GM21825 (cell line): ENCODE results near the gene NKX1-2.
A peak's percentile ranks its signal among the peaks of the same experiment; 100 is the strongest.

Experiments
- ATAC-seq: cut with Tn5 transposase; IDR thresholded peaks from one replicate; pipeline ENCODE4 v1.9.1; 2021; ENCODE audit warnings: mild to moderate bottlenecking, moderate library complexity; ENCODE audit not compliant: unreplicated experiment

The NKX1-2 gene

GRCh38 chr10:124418726-124419501 lies 30.9 kb downstream of the NKX1-2 start, which contains the start of gene OAT:
OAT (minus strand) TSS chr10:124418923; CDS start chr10:124412171, 6,752 bp downstream.
- ATAC-seq, result peak; percentile 98

GRCh38 chr10:124417895-124418725 lies 31.7 kb downstream of the NKX1-2 start:
- peak; percentile 28 for ATAC-seq

DNA sequence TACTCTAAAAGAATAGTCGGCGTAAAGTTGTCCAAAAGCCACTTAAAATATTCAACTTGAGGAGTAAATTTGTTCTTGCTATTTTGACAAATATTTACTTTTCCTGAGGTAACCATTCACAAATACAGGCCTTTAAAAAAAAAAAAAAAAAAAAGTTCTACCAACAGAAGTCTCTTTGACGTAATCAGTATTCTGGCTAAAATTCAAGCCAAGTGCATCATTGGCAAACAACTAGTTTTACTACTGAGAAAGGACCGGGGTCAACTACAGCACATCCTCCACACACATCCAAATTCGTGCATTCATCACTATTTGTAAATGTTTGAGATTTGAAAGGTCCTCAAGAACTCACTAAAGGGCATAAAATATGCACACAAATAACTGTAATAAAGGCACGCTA lies 33.1 kb downstream of the NKX1-2 start:
- no peak for ATAC-seq

DNA sequence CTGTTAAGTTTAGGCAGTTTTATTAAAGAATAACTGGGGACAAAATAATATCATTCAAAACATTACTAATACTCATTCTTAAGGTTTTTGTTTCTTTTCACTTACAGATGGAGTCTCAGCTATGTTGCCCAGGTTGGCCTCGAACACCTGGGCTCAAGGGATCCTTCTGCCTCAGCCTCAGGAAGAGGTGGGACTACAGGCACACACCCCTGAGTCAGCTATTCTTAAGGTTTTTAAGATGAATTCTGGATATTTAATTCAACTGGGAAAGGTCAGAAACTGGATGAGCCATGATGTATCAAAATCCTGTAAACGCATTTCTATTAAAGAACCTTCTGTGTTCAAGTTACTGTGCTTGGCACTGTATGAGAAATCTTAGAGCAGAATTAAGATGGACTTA lies 34.6 kb downstream of the NKX1-2 start:
- ATAC-seq, result no peak

GRCh38 chr10:124414076-124414475 lies 35.8 kb downstream of the NKX1-2 start:
- no peak for ATAC-seq

GRCh38 chr10:124409696-124410095 lies 40.1 kb downstream of the NKX1-2 start:
- no peak for ATAC-seq

DNA sequence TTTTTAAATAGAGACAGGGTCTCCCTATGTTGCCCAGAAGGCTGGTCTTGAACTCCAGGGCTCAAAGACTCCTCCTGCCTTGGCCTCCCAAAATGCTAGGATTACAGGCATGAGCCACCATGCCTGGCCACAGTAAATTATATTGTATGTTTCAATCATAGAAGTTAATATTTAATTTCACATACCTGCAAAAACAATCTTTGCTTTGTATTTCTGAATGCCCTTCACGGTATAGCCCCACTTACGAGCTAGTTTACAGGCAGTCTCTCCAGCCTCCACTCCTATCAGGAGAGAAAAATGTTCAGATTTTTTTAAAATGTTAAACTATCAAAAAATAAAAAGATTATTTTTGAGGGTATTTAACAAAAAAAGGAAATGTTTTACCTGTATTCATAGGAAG lies 41.5 kb downstream of the NKX1-2 start:
- ATAC-seq, result no peak

DNA sequence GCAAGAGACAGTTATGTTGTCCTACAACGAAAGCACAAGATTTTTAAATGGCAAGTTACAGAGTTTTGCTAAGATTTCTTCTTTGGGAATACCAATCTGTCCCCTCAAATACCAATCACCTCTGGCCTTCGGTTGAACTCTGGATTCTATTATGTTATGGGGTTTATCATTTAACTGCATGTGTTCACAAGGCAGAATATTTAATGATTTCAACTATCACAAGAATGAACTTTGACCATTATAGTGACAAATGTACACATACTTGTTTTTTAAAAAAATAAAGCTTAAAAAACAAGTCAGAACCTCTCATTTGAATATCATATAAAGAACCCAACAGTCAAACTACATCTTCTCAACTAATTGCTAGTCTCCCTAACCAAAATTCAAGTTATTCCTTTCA lies 42.4 kb downstream of the NKX1-2 start:
- ATAC-seq, result no peak

DNA sequence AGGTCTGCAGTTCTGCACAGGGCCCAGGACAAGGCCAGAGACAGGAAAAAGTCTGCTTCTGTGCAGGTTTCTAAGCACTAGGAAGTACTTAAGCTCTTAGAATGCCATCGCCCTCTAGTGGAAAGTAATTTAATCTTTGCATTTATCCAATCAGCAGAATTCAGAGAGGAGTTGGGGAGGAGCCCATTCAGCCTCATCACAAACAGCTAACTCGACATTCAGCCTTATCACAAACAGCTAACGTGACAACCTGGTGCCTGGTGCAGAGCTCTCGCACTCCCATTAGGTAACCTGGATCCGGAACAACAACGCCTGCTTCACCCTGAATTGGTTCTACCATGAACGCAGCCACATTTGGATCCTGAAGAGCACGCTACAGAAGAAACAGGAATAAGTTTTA lies 46.3 kb downstream of the NKX1-2 start:
- ATAC-seq, result peak; percentile 94

DNA sequence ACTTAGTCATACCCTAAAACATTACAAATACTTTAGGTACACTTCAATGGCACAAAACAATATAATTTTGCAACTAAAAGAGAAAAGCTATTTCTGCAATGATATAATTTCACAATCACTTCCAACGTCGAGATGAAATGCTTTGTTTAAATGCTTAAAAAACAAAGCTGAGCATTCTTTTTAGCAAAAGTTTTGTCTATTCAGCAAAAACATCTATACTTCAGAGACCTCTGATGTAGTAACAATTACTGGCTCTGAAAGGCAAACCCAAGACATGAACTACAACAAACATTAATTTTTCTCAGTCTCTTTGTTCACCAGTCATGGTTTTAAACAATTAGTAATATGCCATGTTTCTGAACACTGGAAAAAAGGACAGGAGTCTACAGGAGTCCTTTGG lies 47.6 kb downstream of the NKX1-2 start:
- ATAC-seq, result no peak

DNA sequence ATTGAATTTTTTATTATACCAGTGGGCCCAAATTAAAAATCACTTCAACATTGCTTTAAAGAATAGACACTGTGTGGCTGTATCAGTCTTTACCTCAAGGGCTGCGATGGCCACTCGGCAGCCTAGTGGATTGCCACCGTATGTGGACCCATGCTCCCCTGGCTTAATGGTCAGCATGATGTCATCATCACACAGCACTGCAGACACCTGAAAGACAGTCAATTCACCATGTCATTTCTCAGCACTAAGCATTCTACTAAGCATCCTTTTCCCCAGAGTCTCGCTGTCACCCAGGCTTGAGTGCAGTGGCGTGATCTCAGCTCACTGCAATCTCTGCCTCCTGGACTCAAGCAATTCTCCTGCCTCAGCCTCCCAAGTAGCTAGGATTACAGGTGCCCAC lies 48.2 kb downstream of the NKX1-2 start:
- no peak for ATAC-seq
